K562 (cell line): ENCODE data around the gene SUCNR1.

Source experiments
- BRF1 ChIP-seq: IDR thresholded peaks from 3 replicates; pipeline ENCODE4 v1.6.1; 2011; ENCODE audit warnings: borderline replicate concordance, mild to moderate bottlenecking; ENCODE audit not compliant: insufficient read length; ENCODE audit errors: extremely low read depth
- CBFA2T3 ChIP-seq: fragments of 450-650 bp; IDR thresholded peaks from 2 replicates; pipeline ENCODE4 v1.6.1; 2017
- ELF1 ChIP-seq: fragments of 200-800 bp; sonication (Bioruptor generic); IDR thresholded peaks from 2 replicates; pipeline ENCODE4 v1.6.1; 2016; ENCODE audit warnings: missing genetic modification characterization, missing compliant biosample characterization
- EP300 ChIP-seq: IDR thresholded peaks from 2 replicates; pipeline ENCODE4 v1.6.1; 2012; ENCODE audit warnings: low read length, improper control_type of control experiment
- FOXK1 ChIP-seq: sonication (generic); formaldehyde crosslinking; IDR thresholded peaks from 2 replicates; pipeline ENCODE4 v1.8.0; 2022; ENCODE audit warnings: missing genetic modification reagents, mild to moderate bottlenecking, borderline replicate concordance
- WHSC1 ChIP-seq: IDR thresholded peaks from one replicate; pipeline ENCODE4 v1.6.1; 2012; ENCODE audit warnings: low read length, control low read depth, inconsistent platforms
- ZNF175 ChIP-seq: fragments of 200-800 bp; sonication (Bioruptor generic); IDR thresholded peaks from 2 replicates; pipeline ENCODE4 v1.6.1; 2016; ENCODE audit warnings: low read depth, mild to moderate bottlenecking, missing genetic modification characterization, missing compliant biosample characterization
- TF ChIP-seq, protein P1 (sequence below): sonication (generic); formaldehyde crosslinking; IDR thresholded peaks from 2 replicates; pipeline ENCODE4 v1.4.0; 2020; ENCODE audit warnings: mild to moderate bottlenecking, missing genetic modification reagents
- TF ChIP-seq, protein P2 (sequence below): sonication (generic); formaldehyde crosslinking; IDR thresholded peaks from 2 replicates; pipeline ENCODE4 v1.5.0; 2020; ENCODE audit warnings: missing genetic modification reagents
- TF ChIP-seq, protein P3 (sequence below): sonication (generic); formaldehyde crosslinking; IDR thresholded peaks from 2 replicates; pipeline ENCODE4 v1.8.0; 2022; ENCODE audit warnings: mild to moderate bottlenecking, missing genetic modification reagents

DNA sequence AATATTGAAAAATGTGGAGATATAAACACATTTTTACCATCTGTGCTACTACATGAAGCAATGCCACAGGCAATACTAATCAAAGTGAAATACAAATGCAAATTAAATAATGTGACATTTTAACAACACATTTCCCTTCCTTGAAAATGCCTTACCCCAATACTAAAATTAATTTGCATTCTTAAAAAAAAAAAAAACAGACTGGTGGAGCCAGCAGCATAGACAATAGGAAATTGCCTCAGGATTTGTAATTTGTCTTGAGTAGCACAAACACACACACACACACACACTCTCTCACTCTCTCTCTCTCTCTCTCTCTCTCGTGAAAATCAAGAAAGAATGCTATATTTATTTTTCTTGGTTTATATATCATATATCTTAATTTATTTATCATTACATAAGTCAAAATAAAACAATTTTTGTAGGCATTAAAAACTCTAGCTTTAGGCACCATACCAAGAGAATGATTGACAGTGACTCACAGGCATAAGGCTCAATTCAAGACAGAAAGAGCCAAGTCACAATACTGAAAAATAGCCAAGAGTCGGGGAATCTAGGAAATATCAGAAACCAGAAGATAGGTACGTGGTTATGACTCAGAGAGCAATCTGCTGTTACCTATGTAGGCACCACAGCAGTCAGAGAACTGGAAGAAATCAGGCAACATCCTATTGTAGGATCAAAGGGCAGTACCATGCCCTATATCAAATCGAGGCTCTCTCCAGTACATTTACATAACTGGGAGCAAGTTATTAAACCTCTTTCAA is 23.0 kb downstream of the SUCNR1 start:
- TF ChIP-seq ELF1 (tag) (no peak), CBFA2T3 (no peak), WHSC1 (no peak), ZNF175 (CRISPR knock-in tag) (no peak), EP300 (no peak), FOXK1 (no peak), BRF1 (no peak)
- TF ChIP-seq, protein P1, sequence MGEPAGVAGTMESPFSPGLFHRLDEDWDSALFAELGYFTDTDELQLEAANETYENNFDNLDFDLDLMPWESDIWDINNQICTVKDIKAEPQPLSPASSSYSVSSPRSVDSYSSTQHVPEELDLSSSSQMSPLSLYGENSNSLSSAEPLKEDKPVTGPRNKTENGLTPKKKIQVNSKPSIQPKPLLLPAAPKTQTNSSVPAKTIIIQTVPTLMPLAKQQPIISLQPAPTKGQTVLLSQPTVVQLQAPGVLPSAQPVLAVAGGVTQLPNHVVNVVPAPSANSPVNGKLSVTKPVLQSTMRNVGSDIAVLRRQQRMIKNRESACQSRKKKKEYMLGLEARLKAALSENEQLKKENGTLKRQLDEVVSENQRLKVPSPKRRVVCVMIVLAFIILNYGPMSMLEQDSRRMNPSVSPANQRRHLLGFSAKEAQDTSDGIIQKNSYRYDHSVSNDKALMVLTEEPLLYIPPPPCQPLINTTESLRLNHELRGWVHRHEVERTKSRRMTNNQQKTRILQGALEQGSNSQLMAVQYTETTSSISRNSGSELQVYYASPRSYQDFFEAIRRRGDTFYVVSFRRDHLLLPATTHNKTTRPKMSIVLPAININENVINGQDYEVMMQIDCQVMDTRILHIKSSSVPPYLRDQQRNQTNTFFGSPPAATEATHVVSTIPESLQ (CRISPR knock-in tag): no peak
- TF ChIP-seq, protein P2, sequence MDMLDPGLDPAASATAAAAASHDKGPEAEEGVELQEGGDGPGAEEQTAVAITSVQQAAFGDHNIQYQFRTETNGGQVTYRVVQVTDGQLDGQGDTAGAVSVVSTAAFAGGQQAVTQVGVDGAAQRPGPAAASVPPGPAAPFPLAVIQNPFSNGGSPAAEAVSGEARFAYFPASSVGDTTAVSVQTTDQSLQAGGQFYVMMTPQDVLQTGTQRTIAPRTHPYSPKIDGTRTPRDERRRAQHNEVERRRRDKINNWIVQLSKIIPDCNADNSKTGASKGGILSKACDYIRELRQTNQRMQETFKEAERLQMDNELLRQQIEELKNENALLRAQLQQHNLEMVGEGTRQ (CRISPR knock-in tag): no peak
- TF ChIP-seq, protein P3, sequence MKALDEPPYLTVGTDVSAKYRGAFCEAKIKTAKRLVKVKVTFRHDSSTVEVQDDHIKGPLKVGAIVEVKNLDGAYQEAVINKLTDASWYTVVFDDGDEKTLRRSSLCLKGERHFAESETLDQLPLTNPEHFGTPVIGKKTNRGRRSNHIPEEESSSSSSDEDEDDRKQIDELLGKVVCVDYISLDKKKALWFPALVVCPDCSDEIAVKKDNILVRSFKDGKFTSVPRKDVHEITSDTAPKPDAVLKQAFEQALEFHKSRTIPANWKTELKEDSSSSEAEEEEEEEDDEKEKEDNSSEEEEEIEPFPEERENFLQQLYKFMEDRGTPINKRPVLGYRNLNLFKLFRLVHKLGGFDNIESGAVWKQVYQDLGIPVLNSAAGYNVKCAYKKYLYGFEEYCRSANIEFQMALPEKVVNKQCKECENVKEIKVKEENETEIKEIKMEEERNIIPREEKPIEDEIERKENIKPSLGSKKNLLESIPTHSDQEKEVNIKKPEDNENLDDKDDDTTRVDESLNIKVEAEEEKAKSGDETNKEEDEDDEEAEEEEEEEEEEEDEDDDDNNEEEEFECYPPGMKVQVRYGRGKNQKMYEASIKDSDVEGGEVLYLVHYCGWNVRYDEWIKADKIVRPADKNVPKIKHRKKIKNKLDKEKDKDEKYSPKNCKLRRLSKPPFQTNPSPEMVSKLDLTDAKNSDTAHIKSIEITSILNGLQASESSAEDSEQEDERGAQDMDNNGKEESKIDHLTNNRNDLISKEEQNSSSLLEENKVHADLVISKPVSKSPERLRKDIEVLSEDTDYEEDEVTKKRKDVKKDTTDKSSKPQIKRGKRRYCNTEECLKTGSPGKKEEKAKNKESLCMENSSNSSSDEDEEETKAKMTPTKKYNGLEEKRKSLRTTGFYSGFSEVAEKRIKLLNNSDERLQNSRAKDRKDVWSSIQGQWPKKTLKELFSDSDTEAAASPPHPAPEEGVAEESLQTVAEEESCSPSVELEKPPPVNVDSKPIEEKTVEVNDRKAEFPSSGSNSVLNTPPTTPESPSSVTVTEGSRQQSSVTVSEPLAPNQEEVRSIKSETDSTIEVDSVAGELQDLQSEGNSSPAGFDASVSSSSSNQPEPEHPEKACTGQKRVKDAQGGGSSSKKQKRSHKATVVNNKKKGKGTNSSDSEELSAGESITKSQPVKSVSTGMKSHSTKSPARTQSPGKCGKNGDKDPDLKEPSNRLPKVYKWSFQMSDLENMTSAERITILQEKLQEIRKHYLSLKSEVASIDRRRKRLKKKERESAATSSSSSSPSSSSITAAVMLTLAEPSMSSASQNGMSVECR: no peak
